Measurements from ENCODE around the gene CAMTA1.

The CAMTA1 gene

DNA sequence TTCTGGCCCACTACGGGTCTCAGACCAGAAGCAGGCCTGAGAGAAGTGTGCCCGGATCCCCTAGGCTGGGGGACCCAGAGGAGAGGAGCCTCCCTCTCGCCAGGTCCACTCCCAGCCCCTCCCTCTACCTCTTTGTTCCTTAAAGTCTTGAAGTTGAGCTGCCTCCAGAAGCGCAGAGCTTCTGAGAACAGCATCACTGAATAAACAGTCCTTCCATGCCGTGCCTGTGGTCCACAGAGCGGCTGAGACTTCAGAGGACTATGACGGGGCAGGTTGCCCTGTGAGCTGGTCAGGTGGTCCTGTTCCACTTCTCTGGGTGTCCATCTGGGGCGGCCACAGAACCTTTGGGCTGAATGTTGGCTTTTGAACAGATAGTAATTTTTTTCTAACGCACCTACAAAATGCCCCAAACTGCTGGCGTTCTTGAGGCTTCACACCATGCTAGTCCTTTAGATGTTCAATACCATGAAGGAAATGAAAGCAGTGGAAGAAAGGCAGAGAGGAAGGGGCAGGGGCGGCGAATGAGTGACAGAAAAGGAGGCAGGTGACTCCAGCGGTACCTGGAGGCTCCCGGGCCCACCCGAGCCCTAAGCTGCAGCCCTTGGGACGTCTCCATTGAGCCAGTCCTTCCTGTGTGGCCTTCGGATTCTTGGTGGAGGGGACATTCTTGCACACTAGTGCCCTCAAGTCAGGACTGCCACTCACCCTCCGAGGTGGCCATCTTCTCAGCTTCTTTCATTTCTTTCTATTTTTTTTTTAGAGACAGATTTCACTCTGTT is 746.5 kb downstream of the CAMTA1 start:
- TF ChIP-seq, protein P1, sequence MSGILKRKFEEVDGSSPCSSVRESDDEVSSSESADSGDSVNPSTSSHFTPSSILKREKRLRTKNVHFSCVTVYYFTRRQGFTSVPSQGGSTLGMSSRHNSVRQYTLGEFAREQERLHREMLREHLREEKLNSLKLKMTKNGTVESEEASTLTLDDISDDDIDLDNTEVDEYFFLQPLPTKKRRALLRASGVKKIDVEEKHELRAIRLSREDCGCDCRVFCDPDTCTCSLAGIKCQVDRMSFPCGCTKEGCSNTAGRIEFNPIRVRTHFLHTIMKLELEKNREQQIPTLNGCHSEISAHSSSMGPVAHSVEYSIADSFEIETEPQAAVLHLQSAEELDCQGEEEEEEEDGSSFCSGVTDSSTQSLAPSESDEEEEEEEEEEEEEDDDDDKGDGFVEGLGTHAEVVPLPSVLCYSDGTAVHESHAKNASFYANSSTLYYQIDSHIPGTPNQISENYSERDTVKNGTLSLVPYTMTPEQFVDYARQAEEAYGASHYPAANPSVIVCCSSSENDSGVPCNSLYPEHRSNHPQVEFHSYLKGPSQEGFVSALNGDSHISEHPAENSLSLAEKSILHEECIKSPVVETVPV (CRISPR knock-in tag; IDR thresholded peaks at IDR 0.05), result no peak
- TF ChIP-seq ZFP3 (CRISPR knock-in tag; IDR thresholded peaks at IDR 0.05) (no peak), PPARA (CRISPR knock-in tag; IDR thresholded peaks at IDR 0.05; ENCODE audit: borderline replicate concordance) (no peak), ARNTL (CRISPR knock-in tag; IDR thresholded peaks at IDR 0.05; ENCODE audit: borderline replicate concordance, low read depth) (no peak), ZNF565 (CRISPR knock-in tag; conservative IDR thresholded peaks at IDR 0.05; ENCODE audit: low read depth) (no peak), CSDC2 (CRISPR knock-in tag; IDR thresholded peaks at IDR 0.05) (no peak), GLIS3 (CRISPR knock-in tag; IDR thresholded peaks at IDR 0.05) (no peak), ZFP30 (CRISPR knock-in tag; IDR thresholded peaks at IDR 0.05) (no peak), BACH2 (CRISPR knock-in tag; IDR thresholded peaks at IDR 0.05; ENCODE audit: borderline replicate concordance) (no peak)
- TF ChIP-seq, protein P2, sequence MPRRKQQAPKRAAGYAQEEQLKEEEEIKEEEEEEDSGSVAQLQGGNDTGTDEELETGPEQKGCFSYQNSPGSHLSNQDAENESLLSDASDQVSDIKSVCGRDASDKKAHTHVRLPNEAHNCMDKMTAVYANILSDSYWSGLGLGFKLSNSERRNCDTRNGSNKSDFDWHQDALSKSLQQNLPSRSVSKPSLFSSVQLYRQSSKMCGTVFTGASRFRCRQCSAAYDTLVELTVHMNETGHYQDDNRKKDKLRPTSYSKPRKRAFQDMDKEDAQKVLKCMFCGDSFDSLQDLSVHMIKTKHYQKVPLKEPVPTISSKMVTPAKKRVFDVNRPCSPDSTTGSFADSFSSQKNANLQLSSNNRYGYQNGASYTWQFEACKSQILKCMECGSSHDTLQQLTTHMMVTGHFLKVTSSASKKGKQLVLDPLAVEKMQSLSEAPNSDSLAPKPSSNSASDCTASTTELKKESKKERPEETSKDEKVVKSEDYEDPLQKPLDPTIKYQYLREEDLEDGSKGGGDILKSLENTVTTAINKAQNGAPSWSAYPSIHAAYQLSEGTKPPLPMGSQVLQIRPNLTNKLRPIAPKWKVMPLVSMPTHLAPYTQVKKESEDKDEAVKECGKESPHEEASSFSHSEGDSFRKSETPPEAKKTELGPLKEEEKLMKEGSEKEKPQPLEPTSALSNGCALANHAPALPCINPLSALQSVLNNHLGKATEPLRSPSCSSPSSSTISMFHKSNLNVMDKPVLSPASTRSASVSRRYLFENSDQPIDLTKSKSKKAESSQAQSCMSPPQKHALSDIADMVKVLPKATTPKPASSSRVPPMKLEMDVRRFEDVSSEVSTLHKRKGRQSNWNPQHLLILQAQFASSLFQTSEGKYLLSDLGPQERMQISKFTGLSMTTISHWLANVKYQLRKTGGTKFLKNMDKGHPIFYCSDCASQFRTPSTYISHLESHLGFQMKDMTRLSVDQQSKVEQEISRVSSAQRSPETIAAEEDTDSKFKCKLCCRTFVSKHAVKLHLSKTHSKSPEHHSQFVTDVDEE (CRISPR knock-in tag; IDR thresholded peaks at IDR 0.05), result no peak
- no peak for ATAC-seq

DNA sequence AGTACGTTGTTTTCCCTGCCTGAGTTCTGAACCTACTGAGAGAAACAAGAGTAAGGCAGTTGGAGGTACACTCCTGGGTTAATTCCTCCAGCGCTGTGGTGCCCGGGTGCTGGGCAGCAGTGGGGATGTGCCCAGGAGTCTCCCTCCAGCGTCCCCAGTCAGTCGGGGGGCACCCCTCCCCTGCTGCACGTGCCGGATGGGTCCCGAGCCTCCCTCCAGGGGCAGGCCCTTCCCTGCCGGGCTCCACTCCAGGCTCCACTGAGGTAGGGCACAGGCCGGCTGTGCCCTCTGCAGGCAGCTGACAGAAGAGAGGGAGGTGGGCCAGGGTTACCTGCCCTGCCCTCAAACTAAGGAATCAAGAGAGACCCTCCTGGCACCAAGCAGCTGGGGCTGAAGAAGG is 747.8 kb downstream of the CAMTA1 start:
- no peak for TF ChIP-seq TOX (CRISPR knock-in tag; IDR thresholded peaks at IDR 0.05; ENCODE audit: borderline replicate concordance)
- no peak for ATAC-seq

DNA sequence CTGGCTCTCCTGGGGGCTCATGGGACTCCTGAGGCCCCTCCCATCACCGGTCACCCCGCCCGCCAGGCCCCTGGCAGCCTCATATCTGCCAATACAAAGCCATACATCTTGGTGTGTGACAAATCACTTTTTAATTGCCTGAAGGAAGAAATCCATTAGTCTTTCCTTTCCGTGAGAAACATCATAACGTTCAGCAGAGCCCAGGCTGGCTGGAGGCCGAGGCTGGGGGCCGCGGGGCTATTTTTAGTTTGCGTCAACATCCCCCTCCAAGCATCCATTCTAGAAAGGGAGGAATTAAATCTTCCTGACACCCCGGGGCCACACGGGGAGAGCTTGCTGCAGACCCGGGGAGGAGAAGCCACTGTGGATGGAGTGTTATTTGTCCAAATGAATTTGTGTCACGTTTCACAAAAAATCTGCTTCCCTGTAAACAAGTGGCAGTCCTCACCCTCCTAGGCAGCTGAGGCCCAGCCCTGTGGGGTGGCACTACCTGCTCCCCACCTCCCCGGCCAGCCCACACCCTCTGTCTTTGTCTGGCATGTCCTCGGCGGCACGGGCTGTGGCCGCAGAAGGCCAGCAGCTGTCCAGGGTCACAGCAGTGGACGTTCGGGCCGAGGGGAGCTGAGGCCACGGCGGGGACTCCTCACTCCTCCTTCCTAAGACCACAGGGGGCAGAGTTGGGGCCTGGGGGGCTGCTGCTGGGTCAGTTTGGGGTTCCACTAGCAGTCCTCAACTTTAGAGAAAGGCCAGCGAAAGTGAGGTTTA is 749.0 kb downstream of the CAMTA1 start:
- no peak for ATAC-seq
- TF ChIP-seq, protein P1 (CRISPR knock-in tag; IDR thresholded peaks at IDR 0.05), result no peak
- TF ChIP-seq, protein P2 (CRISPR knock-in tag; IDR thresholded peaks at IDR 0.05), result no peak
- TF ChIP-seq, protein P3, sequence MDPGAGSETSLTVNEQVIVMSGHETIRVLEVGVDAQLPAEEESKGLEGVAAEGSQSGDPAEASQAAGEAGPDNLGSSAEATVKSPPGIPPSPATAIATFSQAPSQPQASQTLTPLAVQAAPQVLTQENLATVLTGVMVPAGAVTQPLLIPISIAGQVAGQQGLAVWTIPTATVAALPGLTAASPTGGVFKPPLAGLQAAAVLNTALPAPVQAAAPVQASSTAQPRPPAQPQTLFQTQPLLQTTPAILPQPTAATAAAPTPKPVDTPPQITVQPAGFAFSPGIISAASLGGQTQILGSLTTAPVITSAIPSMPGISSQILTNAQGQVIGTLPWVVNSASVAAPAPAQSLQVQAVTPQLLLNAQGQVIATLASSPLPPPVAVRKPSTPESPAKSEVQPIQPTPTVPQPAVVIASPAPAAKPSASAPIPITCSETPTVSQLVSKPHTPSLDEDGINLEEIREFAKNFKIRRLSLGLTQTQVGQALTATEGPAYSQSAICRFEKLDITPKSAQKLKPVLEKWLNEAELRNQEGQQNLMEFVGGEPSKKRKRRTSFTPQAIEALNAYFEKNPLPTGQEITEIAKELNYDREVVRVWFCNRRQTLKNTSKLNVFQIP (CRISPR knock-in tag; IDR thresholded peaks at IDR 0.05; ENCODE audit: borderline replicate concordance, low read depth), result no peak
- TF ChIP-seq ISL1 (CRISPR knock-in tag; IDR thresholded peaks at IDR 0.05) (no peak), PPARA (CRISPR knock-in tag; IDR thresholded peaks at IDR 0.05; ENCODE audit: borderline replicate concordance) (no peak), BACH2 (CRISPR knock-in tag; IDR thresholded peaks at IDR 0.05; ENCODE audit: borderline replicate concordance) (no peak), ZNF70 (CRISPR knock-in tag; IDR thresholded peaks at IDR 0.05) (no peak), GLIS3 (CRISPR knock-in tag; IDR thresholded peaks at IDR 0.05) (no peak), ESRRG (CRISPR knock-in tag; IDR thresholded peaks at IDR 0.05) (no peak), ZNF565 (CRISPR knock-in tag; conservative IDR thresholded peaks at IDR 0.05; ENCODE audit: low read depth) (no peak)
